ENCODE measurements around the gene FIS1.
"Not testable (repeated sequence)": the region's sequence is repeated elsewhere in the genome, so short reads cannot be mapped to it uniquely, and the experiment has no call there.

The FIS1 gene

DNA sequence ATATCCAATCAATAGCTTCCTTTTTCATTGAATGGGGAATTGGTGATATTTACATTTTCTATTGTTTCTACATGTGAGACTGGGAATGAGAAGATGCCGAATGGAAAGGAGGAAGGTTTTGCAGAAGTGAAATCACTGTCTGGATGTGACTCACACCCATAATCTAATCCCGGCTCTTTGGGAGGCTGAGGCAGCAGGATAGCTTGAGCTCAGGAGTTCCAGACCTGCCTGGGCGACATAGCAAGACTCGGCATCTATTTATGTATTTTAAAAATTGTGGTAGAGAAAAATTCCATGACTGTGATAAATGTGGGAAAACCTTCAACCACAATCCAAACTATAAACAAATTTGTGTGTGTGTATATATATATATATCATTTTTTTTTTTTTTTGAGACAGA lies 10.9 kb upstream of the FIS1 start:
- no peak for DNase-seq

DNA sequence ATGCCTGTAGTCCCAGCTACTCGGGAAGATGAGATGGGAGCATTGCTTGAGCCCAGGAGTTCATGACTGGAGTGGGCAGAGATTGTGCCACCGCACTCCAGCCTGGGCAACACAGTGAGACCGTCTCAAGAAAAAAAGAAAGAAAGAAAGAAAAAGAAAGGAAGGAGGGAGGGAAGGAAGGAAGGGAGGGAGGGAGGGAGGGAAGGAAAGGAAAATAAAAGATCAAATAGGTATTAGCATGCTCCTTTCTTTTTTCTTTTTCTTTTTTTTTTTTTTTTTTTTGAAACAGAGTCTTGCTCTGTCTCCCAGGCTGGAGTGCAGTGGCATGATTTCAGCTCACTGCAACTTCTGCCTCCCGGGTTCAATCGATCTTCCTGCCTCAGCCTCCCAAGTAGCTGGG lies 8.3 kb upstream of the FIS1 start:
- not testable (repeated sequence) for DNase-seq

DNA sequence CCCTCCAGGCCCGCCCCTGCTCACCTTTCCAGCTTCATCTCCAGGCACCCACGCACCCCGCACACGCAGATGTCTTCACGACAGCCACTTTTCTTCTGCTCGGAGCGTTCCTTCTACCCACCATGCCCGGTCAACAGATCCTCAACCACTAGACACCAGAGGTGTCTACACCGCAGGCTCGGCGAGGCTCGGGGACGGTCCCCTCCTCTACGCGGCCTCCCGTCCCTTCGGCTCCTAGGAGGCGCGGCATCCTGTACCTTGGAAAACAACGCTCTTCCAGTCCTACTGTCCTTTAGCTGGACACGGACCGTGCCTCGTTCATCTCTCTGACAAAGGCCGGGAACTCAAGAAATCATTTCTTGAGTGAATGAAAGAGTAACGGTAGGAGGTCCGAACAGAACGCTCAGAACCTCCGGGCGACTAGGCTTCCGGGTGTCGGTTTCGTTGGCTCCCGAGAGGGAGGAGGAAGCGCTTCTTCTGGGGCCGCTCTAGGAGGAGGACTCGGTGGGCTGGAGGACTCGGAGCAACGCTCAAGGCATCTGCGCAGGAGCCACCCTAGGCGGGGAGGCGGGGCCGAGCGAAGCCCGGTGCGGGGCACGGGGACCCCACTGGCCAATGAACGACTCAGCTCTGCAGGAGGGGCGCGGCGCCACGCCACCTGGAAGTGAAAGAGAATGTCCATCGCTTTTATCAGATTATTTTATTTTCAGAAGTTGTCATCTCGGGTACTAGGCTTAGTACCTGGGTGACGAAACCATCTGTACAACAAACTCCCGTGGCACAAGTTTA lies 7.2 kb upstream of the FIS1 start:
- DNase-seq: peak; percentile 100

DNA sequence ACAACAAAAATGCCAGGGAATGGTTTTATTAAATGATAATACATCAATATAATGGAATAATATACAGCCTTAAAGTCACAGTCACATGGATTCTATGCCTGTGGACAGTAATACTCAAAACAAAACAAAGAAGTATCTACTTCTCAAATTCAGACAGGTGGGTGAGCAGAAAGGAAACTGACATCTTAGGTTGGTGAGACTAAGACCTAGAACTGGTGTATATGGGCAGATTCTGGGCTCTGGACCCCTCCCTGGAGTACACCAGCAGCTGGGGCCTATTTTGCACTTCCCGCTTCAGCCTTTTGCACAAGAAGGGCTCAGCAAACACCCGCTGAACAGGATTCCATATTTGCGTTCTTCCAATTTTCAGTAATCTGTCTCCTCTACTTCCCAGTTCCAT lies 5.4 kb upstream of the FIS1 start:
- no peak for DNase-seq

DNA sequence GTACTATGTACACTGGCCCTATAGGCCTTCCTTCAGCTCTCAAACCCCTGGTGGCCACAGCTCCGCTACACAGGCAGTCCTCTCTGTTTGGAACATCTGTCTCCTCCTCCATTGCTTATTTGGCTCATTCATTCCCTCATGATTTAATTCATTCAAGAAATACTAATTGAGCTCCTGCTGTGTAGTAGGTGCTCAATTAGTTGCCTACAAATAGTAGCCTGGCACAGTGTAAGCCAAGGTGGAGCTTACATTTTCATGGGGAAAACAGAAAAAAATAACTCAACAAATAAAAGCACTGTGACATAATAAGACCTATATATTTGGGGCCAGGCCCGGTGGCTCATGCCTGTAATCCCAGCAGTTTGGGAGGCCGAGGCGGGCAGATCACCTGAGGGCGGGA lies 3.4 kb upstream of the FIS1 start:
- DNase-seq: no peak

DNA sequence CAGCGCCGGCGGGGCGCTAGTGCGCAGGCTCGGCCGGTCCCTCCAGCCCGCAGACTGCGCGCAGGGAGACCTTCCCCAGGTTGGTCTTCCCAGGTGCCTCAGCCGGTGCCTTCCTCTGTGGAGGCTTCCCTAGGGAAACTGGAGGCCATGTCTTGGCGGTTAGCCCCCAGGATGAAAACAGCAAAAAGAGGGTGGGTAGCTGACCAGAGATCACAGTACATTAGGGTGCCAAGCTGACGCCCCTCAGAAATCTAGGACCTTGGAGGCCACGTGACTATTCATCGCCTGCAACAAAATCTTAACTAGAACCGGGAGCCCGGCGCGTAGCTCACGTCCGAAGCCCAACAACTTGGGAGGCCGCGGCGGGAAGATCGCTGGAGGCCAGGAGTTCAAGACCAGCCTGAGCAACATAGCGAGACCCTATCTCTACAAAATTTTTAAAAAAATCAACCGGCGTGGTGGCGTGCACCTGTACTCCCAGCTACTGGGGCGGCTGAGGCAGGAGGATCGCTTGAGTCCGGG lies 327 bp upstream of the FIS1 start:
- no peak for DNase-seq

DNA sequence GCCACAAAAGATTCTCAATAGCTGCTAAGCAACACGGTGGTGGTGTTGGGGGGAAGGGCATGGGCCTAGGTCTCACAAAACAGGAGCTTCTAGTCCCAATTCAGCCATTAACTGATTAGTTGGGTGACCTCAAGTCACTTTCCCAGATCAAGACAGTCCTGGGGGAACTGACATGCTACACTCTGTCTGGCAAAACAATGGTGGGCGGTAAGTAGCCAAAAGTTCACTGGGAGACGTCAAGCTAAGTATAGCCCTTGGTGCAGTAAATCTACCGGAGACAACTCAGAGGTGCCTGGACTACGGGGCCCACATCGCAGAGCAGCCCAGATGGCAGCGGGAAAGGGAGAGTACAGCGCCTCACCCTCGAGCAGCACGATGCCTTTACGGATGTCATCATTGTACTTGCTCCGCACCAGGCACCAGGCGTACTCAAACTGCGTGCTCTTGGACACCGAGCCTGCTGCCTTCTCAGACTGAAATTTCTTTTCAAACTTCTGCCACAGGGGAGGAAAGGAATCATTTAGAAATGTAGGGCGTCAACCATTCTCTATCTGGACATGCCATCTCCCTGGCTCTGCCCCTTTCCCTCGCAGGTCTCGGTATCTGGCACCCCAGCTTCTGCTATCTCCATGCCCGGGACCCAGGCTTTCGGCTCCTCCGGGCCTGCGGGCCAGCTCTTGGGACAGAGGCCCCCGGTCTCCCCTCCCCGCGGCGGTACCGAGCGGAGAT lies 1.1 kb downstream of the FIS1 start:
- no peak for DNase-seq

DNA sequence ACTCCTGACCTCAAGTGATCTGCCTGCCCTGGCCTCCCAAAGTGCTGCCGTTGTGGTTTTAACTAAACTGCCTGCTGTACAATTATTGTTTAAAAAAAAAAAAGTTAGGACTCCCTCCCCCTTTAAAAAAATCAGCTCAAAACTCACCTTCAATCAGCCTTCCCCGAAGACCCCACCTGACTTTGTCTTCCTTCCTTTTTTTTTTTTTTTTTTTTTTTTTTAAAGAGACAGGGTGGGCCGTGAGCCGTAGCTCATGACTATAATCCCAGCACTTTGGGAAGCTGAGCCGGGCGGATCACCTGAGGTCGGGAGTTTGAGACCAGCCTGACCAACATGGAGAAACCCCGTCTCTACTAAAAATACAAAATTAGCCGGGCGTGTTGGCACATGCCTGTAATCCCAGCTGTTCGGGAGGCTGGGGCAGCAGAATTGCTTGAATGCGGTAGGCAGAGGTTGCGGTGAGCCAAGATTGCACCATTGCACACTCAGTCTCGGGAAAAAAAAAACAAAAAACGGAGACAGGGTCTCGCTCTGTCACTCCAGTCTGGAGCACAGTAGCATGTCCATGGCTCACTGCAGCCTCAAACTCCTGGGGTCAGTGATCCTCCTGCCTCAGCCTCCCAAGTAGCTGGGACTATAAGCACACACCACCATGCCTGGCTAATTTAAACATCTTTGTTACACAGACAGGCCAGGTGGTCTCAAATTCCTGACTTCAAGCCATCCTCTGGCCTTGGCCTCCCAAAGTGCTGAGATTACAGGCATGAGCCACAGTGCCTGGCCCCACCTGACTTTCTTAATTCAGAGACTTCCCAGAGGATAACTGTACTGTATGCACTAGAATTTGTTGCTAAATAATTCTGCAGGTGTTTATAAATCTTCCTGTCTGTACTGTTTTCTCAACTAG lies 3.2 kb downstream of the FIS1 start:
- no peak for DNase-seq

DNA sequence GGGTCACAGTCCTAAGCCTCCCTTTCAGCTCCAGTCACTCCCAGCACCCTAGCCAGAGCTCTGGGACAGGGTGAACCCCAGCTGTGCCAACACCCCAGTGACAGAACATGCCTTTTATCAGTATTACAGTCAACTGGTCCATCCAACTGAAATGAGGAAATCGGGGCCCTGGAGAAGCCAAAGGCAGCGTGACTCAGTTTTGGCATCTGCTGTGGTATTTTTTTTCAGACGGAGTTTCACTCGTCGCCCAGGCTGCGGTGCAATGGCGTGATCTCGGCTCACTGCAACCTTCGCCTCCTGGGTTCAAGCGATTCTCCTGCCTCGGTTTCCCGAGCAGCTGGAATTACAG lies 3.9 kb downstream of the FIS1 start:
- DNase-seq: no peak

DNA sequence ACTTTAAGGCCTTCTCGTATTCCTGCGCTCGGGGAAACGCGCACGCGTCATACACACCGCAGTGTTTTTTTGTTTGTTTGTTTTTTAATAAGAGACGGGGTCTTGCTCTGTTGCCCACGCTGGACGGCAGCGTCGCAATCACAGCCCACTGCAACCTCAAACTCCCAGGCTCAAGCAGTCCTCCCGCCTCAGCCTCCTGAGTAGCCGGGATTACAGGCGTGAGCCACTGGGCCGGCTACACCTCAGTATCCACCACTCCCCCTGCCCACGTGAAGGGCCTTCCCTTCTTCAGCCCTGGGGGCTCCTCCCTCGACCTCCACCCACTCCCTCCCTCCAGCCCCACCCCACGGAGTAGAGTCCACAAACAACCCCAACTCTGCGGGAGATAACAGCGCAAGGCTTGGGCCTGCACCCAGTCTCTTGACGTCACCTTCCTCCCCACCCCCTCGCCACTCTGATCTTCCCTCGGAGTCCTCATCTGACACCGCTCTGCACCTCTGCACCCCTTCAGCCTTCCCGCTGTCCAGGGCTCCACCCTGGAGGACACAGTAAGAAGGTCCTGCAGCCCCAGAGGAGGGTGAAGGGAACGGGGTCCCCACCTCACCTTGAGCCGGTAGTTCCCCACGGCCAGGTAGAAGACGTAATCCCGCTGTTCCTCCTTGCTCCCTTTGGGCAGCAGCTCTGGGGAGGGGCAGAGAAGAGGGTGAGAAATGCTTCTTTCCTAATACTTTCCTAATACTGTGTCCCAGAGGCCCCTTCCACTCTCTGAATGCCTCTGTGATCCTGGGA lies 4.5 kb downstream of the FIS1 start:
- DNase-seq: no peak

DNA sequence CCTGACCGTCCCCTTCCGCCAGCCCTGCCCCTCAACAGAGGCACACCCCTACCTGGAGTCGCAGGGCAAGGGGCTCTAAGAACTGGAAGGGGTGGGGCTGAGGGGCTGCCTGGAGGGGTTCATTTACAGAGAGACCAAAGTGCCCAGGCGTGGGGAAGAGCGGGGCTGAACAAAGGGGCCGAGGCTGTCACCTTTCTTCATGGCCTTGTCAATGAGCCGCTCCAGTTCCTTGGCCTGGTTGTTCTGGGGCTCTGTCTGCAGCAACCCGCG lies 5.0 kb downstream of the FIS1 start:
- no peak for DNase-seq

DNA sequence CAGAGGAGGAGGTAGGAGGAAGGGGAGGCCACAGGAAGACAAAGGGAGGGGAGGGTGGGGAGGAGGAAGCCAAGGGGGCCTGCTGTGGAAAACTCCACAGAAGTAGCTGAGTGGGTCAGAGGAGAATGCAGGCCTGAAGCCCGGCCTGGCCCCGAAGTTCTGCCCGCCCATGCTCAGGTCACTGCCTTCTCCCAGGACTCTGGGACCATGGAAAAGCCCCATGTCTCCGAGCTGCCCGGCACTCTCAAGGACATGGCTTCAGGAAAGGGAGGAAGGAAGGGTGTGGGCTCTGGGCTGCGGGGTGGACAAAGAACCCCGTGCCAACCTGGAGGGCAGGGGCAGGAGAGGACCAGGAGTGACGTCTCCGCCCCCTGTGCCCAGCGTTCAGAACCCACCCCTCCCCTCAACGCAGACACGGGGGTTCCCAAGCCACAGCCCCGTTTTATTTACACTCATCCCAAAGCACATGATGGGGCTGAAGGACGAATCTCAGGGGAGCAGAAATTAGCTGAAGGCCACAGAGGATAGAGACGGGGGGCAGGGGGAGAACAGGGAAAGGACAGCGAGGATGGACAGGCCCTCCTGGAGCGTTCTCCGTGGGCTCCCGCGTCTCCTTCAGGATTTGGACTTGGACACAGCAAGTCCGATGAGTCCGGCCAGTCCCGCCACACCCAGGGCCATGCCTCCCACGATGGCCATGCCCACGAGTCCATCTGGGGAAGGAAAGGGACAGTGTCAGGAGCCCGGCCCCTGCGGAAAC lies 5.5 kb downstream of the FIS1 start:
- no peak for DNase-seq

DNA sequence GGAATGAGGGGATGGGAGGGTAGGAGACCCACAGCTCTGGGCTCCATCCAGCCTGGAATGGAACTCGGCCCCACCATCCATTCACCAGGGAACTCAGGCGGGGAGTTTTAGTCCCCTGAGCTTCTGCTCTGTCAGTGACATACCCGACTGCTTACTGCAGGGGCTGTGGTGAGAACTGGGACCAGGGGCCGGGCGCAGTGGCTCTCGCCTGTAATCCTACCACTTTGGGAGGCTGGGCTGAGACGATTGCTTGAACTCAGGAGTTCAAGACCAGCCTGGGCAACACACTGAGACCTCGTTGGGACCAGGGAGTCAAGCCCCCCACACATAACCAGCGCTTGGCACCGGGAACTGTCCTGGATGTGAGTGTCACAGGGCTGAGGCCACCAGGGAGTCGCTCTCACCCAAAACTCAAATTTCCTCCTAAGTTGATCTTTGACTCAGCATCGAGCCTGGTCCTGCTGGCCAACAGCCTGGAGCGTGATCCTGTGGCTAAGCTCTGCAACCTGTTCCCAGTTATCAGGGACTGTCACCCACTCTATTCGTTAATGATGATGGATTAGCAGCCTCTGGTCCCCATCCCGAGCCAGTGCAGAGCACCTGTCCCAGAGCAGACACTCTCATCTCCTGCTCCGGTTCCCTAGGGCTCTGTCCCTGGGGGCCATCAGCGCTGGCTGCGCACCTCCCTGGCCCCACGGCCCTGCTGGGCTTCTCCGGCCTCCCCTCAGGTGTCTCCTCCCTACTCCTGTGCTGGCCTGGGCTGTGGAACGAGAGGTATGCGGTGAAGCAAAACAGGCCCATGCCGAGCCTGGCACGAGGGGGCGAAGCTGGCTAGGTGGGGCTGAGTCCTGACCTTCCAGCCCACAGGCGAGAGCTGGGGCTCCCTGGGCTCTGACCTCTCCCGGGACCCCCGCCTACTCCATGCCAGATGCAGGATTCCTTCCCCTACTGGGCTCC lies 6.4 kb downstream of the FIS1 start:
- no peak for DNase-seq

DNA sequence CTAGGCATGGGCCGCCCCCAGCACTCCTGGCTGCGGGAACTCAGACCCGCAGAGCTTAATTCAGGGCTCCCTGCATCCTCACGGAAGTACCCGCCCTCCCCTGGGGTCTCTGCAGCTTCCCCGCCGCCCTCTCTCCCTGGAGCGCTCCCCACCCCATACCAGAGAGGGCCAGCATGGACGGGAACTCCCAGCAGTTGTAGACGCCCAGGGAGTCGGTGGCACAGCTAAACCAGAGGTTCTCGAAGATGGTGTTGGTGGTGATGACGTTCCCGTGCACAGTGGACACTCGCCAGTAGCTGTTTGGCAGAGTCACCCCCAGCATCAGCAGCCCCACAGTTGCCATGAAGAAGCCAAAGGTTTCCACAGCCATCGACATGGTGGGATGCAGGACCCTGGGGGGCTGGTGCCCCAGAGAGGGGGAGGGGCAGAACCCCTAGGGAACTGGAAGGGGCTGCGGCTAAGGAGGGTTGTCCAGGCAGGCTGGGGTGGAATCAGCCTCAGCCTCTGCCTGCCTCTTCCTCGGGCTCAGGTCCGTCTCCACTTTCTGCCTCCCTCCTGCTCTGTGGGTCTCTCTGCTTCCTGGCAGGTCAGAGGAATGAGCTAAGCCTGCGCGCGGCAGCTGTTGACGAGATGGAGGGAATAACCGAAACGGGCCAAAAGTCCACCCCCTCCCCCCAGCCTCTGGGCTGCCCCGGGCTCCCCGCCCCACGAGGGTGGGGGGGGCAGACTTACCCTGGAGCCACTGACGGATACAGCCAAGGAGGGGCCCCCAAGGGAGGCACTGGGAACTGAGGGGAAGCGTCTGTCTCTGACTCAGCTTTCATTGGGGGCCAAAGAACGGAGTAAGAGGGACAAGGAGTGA lies 7.4 kb downstream of the FIS1 start, which contains the start of gene CLDN15:
Gene CLDN15, minus strand, starts transcription at position 597 of the 862 bp plus-strand sequence. Its CDS starts 221 bp downstream, at position 376.
- DNase-seq: no peak

DNA sequence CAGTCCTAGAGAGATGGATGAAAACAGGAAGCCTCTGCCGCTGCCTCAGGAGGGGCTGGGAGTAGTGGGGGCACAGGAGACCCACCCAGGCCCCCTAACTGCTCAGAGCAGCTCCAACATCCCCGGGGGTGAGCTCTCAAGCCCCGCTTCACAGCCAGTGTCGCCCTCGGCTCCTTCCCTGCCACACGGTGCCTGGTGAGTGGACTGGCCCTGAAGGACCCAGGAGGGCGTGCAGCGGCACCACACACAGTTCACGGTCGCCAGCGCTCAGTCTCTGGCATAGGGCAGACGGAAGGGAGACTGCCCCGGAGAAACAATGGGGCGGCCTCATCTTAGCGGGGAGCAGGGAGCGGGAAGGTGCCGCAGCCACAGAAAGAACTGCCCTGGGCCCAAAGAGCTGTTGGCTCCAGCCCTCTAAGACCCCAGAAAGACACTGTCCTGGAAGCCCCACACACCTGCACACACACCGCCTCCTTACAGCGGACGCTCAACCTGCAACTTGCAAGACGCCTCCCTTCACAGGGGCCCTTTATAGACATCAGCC lies 8.5 kb downstream of the FIS1 start:
- DNase-seq: no peak

DNA sequence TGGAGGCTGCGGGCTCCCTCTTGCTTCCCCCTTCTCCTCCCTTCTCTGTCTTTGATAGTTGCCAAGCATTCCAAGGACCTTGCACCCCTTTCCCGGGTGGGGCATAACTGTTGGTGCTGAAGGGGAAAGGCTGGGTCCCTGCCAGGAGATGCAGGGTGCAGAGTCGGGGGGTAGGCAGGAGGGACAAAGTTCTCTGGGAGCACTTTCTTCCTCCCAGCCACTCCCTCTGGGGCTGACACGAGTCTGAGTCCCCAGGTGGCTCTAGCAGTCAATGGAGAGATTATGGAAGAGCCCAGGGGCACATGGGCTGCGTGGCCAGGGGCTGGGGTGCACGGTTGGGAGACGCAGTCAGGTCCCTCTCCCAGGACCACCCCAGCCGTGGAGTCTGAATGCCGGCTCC lies 9.4 kb downstream of the FIS1 start:
- no peak for DNase-seq

DNA sequence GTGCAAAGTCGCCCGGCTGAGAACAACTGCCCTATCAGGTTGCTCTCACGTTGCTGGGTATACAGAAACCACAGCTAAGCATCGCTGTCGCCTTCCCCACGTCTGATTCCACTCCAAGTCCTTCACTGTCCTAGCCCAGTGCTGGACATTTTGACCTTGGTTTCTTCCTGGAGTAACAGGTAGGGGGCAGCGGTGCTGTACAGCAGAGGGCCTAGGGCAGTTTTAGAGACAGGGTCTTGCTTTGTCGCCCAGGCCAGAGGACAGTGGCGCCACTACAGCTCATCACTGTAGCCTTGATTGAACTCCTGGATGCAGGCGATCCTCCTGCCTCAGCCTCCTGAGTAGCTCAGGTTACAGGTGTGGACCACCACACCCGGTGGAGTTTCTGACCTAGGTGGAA lies 9.8 kb downstream of the FIS1 start:
- DNase-seq: no peak

DNA sequence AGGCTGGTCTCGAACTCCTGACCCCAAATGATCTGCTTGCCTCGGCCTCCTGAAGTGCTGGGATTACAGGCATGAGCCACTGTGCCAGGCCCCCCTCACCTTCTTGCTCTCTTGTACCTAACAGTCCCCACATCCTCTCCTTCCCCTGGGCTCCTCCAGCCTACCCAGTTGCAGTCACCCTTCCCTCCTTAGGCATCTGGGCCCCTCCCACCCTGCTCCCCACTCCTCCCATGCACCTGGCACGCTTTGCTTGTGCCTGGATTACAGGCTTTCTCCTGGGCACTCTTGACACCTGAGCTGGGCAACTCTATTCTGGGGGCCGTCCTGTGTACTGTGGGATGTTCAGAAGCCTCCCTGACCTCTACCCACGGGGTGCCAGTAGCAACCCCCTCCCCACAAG lies 10.2 kb downstream of the FIS1 start:
- DNase-seq: no peak

DNA sequence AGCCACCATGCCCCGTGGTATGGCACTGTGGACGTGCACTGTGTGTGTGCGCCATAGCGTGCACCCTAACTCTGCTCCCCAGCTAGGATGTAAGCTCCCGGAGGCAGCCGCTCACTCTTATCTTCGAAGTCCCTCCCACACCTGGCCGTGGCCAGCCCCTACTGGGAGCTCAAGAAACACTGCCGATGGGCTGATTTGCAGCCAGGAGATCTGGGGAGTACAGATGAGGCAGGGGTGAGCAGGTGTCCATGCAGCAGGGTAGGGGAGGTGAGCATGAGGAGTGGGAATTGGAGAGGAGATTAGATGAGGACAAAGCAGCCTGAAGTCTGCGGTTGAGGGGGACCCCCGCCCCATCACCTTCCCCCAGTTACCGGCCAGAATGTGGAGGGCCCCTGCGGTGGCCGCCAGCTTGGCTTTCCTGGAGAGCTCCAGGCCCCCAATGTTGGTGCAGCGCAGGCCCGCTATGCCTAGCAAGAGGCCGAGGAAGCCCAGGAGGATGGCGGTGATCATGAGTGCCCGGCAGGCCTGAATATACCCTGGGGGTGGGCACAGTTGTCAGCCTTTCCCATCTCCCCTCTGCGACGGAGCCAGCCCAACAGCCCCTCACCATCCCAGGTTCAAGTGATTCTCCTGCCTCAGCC lies 10.9 kb downstream of the FIS1 start:
- no peak for DNase-seq
